Spleen (tissue), 11 donors: ENCODE results near the gene RIPOR2. TPM values are rescaled to one million over a fixed set of nuclear protein-coding genes. Genes with fewer than 3 reads are reported as not detected.

ENCODE experiments used
- DNase-seq: peaks from one replicate; pipeline ENCODE4 v3.0.0-alpha.2; 2020
- H3K27ac ChIP-seq, 8 donors: fragments of 200-600 bp; sonication (generic) in 7 of 8; 1 replicate in 4 of 8; 2 replicates in 4 of 8; pipeline versions ENCODE4 v1.5.0 to v1.8.0; 2016 to 2021; ENCODE audit warnings: inconsistent platforms in 4 of 8, mild to moderate bottlenecking in 4 of 8, moderate library complexity in 1 of 8
- H3K27me3 ChIP-seq, 7 donors: fragments of 200-600 bp; sonication (generic) in 6 of 7; replicated peaks in 1 of 7; 1 replicate in 4 of 7; 2 replicates in 3 of 7; pipeline versions ENCODE4 v1.5.0 to v1.8.0; 2016 to 2021; ENCODE audit warnings: inconsistent platforms in 3 of 7, mild to moderate bottlenecking in 1 of 7
- H3K36me3 ChIP-seq, 6 donors: fragments of 200-600 bp; sonication (generic) in 5 of 6; 1 replicate in 4 of 6; 2 replicates in 2 of 6; pipeline versions ENCODE4 v1.5.0 to v1.8.0; 2016 to 2021; ENCODE audit warnings: inconsistent platforms in 2 of 6
- H3K4me1 ChIP-seq, 6 donors: fragments of 200-600 bp; sonication (generic) in 5 of 6; 1 replicate in 3 of 6; 2 replicates in 3 of 6; pipeline versions ENCODE4 v1.5.0 to v1.8.0; 2016 to 2021; ENCODE audit warnings: inconsistent platforms in 3 of 6
- H3K4me3 ChIP-seq, 8 donors: fragments of 200-600 bp; sonication (generic) in 7 of 8; 1 replicate in 4 of 8; 2 replicates in 4 of 8; pipeline versions ENCODE4 v1.5.0 to v1.8.0; 2016 to 2021; ENCODE audit warnings: inconsistent platforms in 4 of 8, mild to moderate bottlenecking in 4 of 8, moderate library complexity in 2 of 8
- H3K9me3 ChIP-seq, 8 donors: fragments of 200-600 bp; sonication (generic) in 7 of 8; 1 replicate in 4 of 8; 2 replicates in 4 of 8; pipeline versions ENCODE4 v1.5.0 to v1.8.0; 2016 to 2021; ENCODE audit warnings: inconsistent platforms in 4 of 8
- CTCF ChIP-seq, 11 experiments: fragments of 200-600 bp in 7 of 11; fragments of 450-650 bp in 4 of 11; sonication (generic) in 4 of 11; IDR thresholded peaks in 8 of 11; conservative IDR thresholded peaks in 3 of 11; 1 replicate in 7 of 11; 2 replicates in 4 of 11; pipeline versions ENCODE4 v1.4.0 to v1.8.0; 2016 to 2021; ENCODE audit warnings: antibody characterized with exemption in 11 of 11, inconsistent platforms in 4 of 11, mild to moderate bottlenecking in 1 of 11
- POLR2A ChIP-seq, 3 donors: fragments of 450-650 bp; IDR thresholded peaks; one replicate each; pipeline ENCODE4 v1.5.1; 2017; ENCODE audit warnings: antibody characterized with exemption in 3 of 3, mild to moderate bottlenecking in 1 of 3
- POLR2AphosphoS5 ChIP-seq, 3 donors: sonication (generic); formaldehyde crosslinking; IDR thresholded peaks; one replicate each; pipeline ENCODE4 v1.5.1; 2017; ENCODE audit warnings: antibody characterized with exemption in 3 of 3
- WGBS, 5 donors: extraction: QIAGEN DNeasy Blood & Tissue Kit in 3 of 5; methylation state at CpG; one replicate each; pipeline versions ENCODE4 v1.1.5 to v1.1.7; 2013 to 2018; 5-methylcytosine and 5-hydroxymethylcytosine counted together
- intact Hi-C: fragments of 100-400 bp; cut with DNase I; formaldehyde crosslinking; loops from one replicate; pipeline ENCODE4 v1.15.0; 2023; ENCODE audit warnings: low total_unique reads
- polyA plus RNA-seq, 3 donors: library from polyadenylated mRNA; stranded (reverse); fragments of 200-250 nt; gene quantifications; one replicate each; pipeline ENCODE4 v1.2.1, GENCODE V29; 2013
- total RNA-seq, 7 donors: library from RNA; depleted of rRNA in 3 of 7; stranded (reverse); fragments of >200 nt in 3 of 7; fragmentation: NEBNext Ultra II Directional in 4 of 7; extraction: Animal tissue kit (Norgen Biotek cat#: 25700) in 4 of 7; gene quantifications; one replicate each; pipeline versions ENCODE4 v1.1.0 to v1.2.1, GENCODE V29; 2016 to 2021
- donor health status: healthy with polysubstance abuse.
- donor health status: DM: no; HTN: no; CAD: no; lungs with moderate emphysema.
- donor health status: DM: no; HTN: no; CAD: no.
- donor health status: Bipolar disorder and iron deficiency.
- donor health status: healthy.
- donor health status: DM: no; HTN: no; CAD: no.
- donor health status: DM: yes; HTN: yes; CAD: no.

RIPOR2 gene
- total and polyA plus RNA-seq, 10 donors: 40.6 to 247 (median 147) TPM

- Histone ChIP-seq H3K4me3 (peak overlapping the region in 1 of 8 donors; percentile 49), H3K36me3 (peaks cover 0 to 96% (median 44%) of the 10 kb centered on the region in 6 donors), H3K27ac (peak overlapping the region; percentile 61 to 93 (median 88)), H3K4me1 (peaks cover 42 to 100% (median 78%) of the 10 kb centered on the region in 6 donors), H3K9me3 (no peaks in the 10 kb centered on the region), H3K27me3 (no peaks in the 10 kb centered on the region)
- intact Hi-C loops: loop anchor here (5.0 to 10.0 kb wide), 2 partner anchors 133 to 216 kb away; no protein-coding TSS in a partner anchor
- TF ChIP-seq CTCF (IDR thresholded peaks at IDR 0.05 in 8 of 11, conservative IDR thresholded peaks at IDR 0.05 in 3 of 11) (peak in 1 of 11 experiments; percentile 2), POLR2A (IDR thresholded peaks at IDR 0.05) (no peak)
- DNase-seq: no peak
- WGBS, 5 donors: 60 to 78% (median 70%) methylated on average over 5 of the region's 5 CpGs
Measured at GRCh38 chr6:24859132-24859531, 76.6 kb downstream of the RIPOR2 start.

GRCh38 chr6:24858177-24858653 lies 77.5 kb downstream of the RIPOR2 start:
- H3K27me3 ChIP-seq: no peaks in the 10 kb centered on the region
- H3K36me3 ChIP-seq: peaks cover 0 to 96% (median 46%) of the 10 kb centered on the region in 6 donors
- intact Hi-C loops: loop anchor here (5.0 to 10.0 kb wide), 2 partner anchors 134 to 217 kb away; no protein-coding TSS in a partner anchor
- TF ChIP-seq POLR2A (IDR thresholded peaks at IDR 0.05): no peak
- TF ChIP-seq CTCF (IDR thresholded peaks at IDR 0.05 in 8 of 11, conservative IDR thresholded peaks at IDR 0.05 in 3 of 11): peak in 1 of 11 experiments; percentile 36
- peak in 1 of 3 donors; percentile 90 for TF ChIP-seq POLR2AphosphoS5 (IDR thresholded peaks at IDR 0.05)
- peak overlapping the region in 1 of 8 donors; percentile 49 for H3K4me3 ChIP-seq
- peak overlapping the region; percentile 61 to 93 (median 88) for H3K27ac ChIP-seq
- no peaks in the 10 kb centered on the region for H3K9me3 ChIP-seq
- DNase-seq: no peak
- peaks cover 42 to 93% (median 76%) of the 10 kb centered on the region in 6 donors for H3K4me1 ChIP-seq
- WGBS, 5 donors: 0 to 12% (median 9%) methylated on average over 1 of the region's 1 CpG

GRCh38 chr6:24856901-24857670 lies 78.7 kb downstream of the RIPOR2 start:
- WGBS, 5 donors: 71 to 82% (median 75%) methylated on average over 7 of the region's 7 CpGs
- Histone ChIP-seq H3K36me3 (peaks cover 0 to 96% (median 47%) of the 10 kb centered on the region in 6 donors), H3K9me3 (no peaks in the 10 kb centered on the region), H3K27ac (peak overlapping the region; percentile 30 to 93 (median 88)), H3K4me3 (peak overlapping the region in 1 of 8 donors; percentile 49), H3K27me3 (no peaks in the 10 kb centered on the region), H3K4me1 (peaks cover 42 to 81% (median 67%) of the 10 kb centered on the region in 6 donors)
- intact Hi-C loops: loop anchor here (5.0 to 10.0 kb wide), 2 partner anchors 135 to 218 kb away; no protein-coding TSS in a partner anchor
- no peak for DNase-seq
- TF ChIP-seq POLR2A (IDR thresholded peaks at IDR 0.05): no peak
- TF ChIP-seq POLR2AphosphoS5 (IDR thresholded peaks at IDR 0.05): peak in 1 of 3 donors; percentile 22
- no peak for TF ChIP-seq CTCF (IDR thresholded peaks at IDR 0.05 in 8 of 11, conservative IDR thresholded peaks at IDR 0.05 in 3 of 11)

- intact Hi-C loops: loop anchor here (5.0 to 10.0 kb wide), 2 partner anchors 136 to 219 kb away; no protein-coding TSS in a partner anchor
- TF ChIP-seq POLR2A (IDR thresholded peaks at IDR 0.05): no peak
- peak in 3 of 11 experiments; percentile 2 to 17 (median 2) for TF ChIP-seq CTCF (IDR thresholded peaks at IDR 0.05 in 8 of 11, conservative IDR thresholded peaks at IDR 0.05 in 3 of 11)
- peaks cover 0 to 96% (median 50%) of the 10 kb centered on the region in 6 donors for H3K36me3 ChIP-seq
- no peaks in the 10 kb centered on the region for H3K9me3 ChIP-seq
- H3K4me1 ChIP-seq: peaks cover 42 to 73% (median 58%) of the 10 kb centered on the region in 6 donors
- peak overlapping the region in 6 of 8 donors; percentile 22 to 93 (median 89) for H3K27ac ChIP-seq
- H3K4me3 ChIP-seq: peak overlapping the region in 1 of 8 donors; percentile 5
- no peaks in the 10 kb centered on the region for H3K27me3 ChIP-seq
- 64 to 72% (median 68%) methylated on average over 5 of the region's 5 CpGs for WGBS, 5 donors
- no peak for DNase-seq
Measured at GRCh38 chr6:24856246-24856599, 79.5 kb downstream of the RIPOR2 start.
